Jurkat, Clone E6-1 (cell line): Measurements from ENCODE around the gene CD27.

Experiments
- DNase-seq: peaks from one replicate; pipeline ENCODE4 v3.0.0-alpha.2; 2011; ENCODE audit warnings: low read depth, low spot score
- H3K4me3 ChIP-seq: 2 replicates; pipeline ENCODE4 v1.5.1; 2011; ENCODE audit warnings: mild to moderate bottlenecking, low read length, control low read depth, moderate library complexity

The CD27 gene

GRCh38 chr12:6430124-6430989, 14.4 kb upstream of the CD27 start:
- DNase-seq, result no peak
- H3K4me3 ChIP-seq, result no peak overlapping the region

- H3K4me3 ChIP-seq, result no peak overlapping the region
- no peak for DNase-seq
These were observed 11.8 kb upstream of the CD27 start for GRCh38 chr12:6432991-6433390.

GRCh38 chr12:6434205-6435140, 10.3 kb upstream of the CD27 start:
- no peak overlapping the region for H3K4me3 ChIP-seq
- no peak for DNase-seq

GRCh38 chr12:6435961-6436715, 8.6 kb upstream of the CD27 start:
- no peak for DNase-seq
- H3K4me3 ChIP-seq, result no peak overlapping the region

- H3K4me3 ChIP-seq, result no peak overlapping the region
- no peak for DNase-seq
These were observed 7.2 kb upstream of the CD27 start for GRCh38 chr12:6437586-6437985.

- DNase-seq, result no peak
- H3K4me3 ChIP-seq, result no peak overlapping the region
These were observed 6.4 kb upstream of the CD27 start for GRCh38 chr12:6438345-6438744.

GRCh38 chr12:6440391-6440790, 4.4 kb upstream of the CD27 start:
- no peak overlapping the region for H3K4me3 ChIP-seq
- DNase-seq, result no peak

GRCh38 chr12:6442836-6443235, 1.9 kb upstream of the CD27 start:
- H3K4me3 ChIP-seq, result no peak overlapping the region
- DNase-seq, result no peak

GRCh38 chr12:6443361-6443983, 1.3 kb upstream of the CD27 start:
- DNase-seq, result peak; percentile 80
- H3K4me3 ChIP-seq, result peak overlapping the region; percentile 4

- H3K4me3 ChIP-seq, result peak overlapping the region; percentile 13
- DNase-seq, result no peak
These were observed 724 bp upstream of the CD27 start for GRCh38 chr12:6444031-6444430.

- DNase-seq, result no peak
These were observed 5.5 kb downstream of the CD27 start for GRCh38 chr12:6450091-6450868.

GRCh38 chr12:6450869-6451347, 6.2 kb downstream of the CD27 start:
- H3K4me3 ChIP-seq, result peak overlapping the region; percentile 93
- DNase-seq, result no peak

More at GRCh38 chr12:6450091-6450868, 5.5 kb downstream of the CD27 start:
- peak overlapping the region; percentile 93 for H3K4me3 ChIP-seq

- peak within 1 kb of the TSS; percentile 93 for H3K4me3 ChIP-seq
- peak; percentile 83 for DNase-seq
These were observed 6.8 kb downstream of the CD27 start, which contains the start of gene TAPBPL for GRCh38 chr12:6451348-6452244. TSS of gene TAPBPL (plus strand) at chr12:6452042. CDS start at chr12:6452249, 207 bp downstream.

GRCh38 chr12:6452245-6452943, 7.6 kb downstream of the CD27 start:
- no peak for DNase-seq
- H3K4me3 ChIP-seq, result peak overlapping the region; percentile 93

- H3K4me3 ChIP-seq, result peak overlapping the region; percentile 93
- DNase-seq, result no peak
These were observed 8.3 kb downstream of the CD27 start for GRCh38 chr12:6452944-6453630.
